HepG2 (cell line): ENCODE data around the gene CHP1. TPM values are rescaled to one million over a fixed set of nuclear protein-coding genes. Genes with fewer than 3 reads are reported as not detected.

Experiments
- DNMT3B ChIP-seq: conservative IDR thresholded peaks from 2 replicates; pipeline ENCODE4 v1.6.1; 2016; ENCODE audit warnings: missing biosample characterization, control low read depth
- KAT7 ChIP-seq: IDR thresholded peaks from 2 replicates; pipeline ENCODE4 v1.6.1; 2018; ENCODE audit warnings: borderline replicate concordance, missing compliant biosample characterization
- MTF1 ChIP-seq: sonication (generic); formaldehyde crosslinking; IDR thresholded peaks from 2 replicates; pipeline ENCODE4 v1.5.0; 2020; ENCODE audit warnings: missing genetic modification reagents
- RBM39 ChIP-seq: fragments of 200-400 bp; formaldehyde crosslinking; IDR thresholded peaks from one replicate; pipeline ENCODE4 v1.6.1; 2018; ENCODE audit warnings: antibody characterized with exemption, mild to moderate bottlenecking, low read depth, low read length; ENCODE audit not compliant: poor library complexity, severe bottlenecking
- SP1 ChIP-seq, 2 experiments: fragments of 450-650 bp in 1 of 2; sonication (generic) in 1 of 2; formaldehyde crosslinking in 1 of 2; IDR thresholded peaks; 2 replicates each; pipeline versions ENCODE4 v1.4.0 to v1.6.1; 2016 to 2020; ENCODE audit warnings: missing genetic modification reagents in 1 of 2
- YEATS4 ChIP-seq: sonication (generic); formaldehyde crosslinking; IDR thresholded peaks from 2 replicates; pipeline ENCODE4 v1.4.0; 2020; ENCODE audit warnings: missing genetic modification reagents, borderline replicate concordance
- ZEB1 ChIP-seq: IDR thresholded peaks from 2 replicates; pipeline ENCODE4 v1.6.1; 2012; ENCODE audit warnings: mild to moderate bottlenecking, low read depth, inconsistent platforms; ENCODE audit not compliant: insufficient replicate concordance
- ZFP1 ChIP-seq: IDR thresholded peaks from 2 replicates; pipeline ENCODE4 v1.6.1; 2016
- polyA plus RNA-seq, 8 experiments: library from polyadenylated mRNA; depleted of rRNA in 3 of 8; stranded (reverse) in 7 of 8; unstranded in 1 of 8; fragments of >200 nt; fragmentation: Illumina TruSeq in 4 of 8; extraction: Trizol in 4 of 8; gene quantifications; 2 replicates each; pipeline versions ENCODE4 v1.2.1 to v1.2.3, GENCODE V29; 2011 to 2016; ENCODE audit warnings: low read depth in 4 of 8, missing spikeins in 1 of 8, mixed read lengths in 1 of 8; ENCODE audit not compliant: insufficient read depth in 1 of 8
- total RNA-seq, 5 experiments: library from RNA; depleted of rRNA; stranded (reverse); fragments of >200 nt; fragmentation: Illumina TruSeq; extraction: Trizol; gene quantifications; 2 replicates each; pipeline ENCODE4 v1.2.3, GENCODE V29; 2016; ENCODE audit warnings: low read depth in 1 of 5
- TF ChIP-seq, protein P1 (sequence below): sonication (generic); formaldehyde crosslinking; IDR thresholded peaks from 2 replicates; pipeline ENCODE4 v1.4.0; 2020; ENCODE audit warnings: low read depth, missing genetic modification reagents
- TF ChIP-seq, protein P2 (sequence below): sonication (generic); formaldehyde crosslinking; IDR thresholded peaks from 2 replicates; pipeline ENCODE4 v1.4.0; 2020; ENCODE audit warnings: mild to moderate bottlenecking, missing genetic modification reagents, borderline replicate concordance
- TF ChIP-seq, protein P3 (sequence below): sonication (generic); formaldehyde crosslinking; IDR thresholded peaks from 2 replicates; pipeline ENCODE4 v1.4.0; 2020; ENCODE audit warnings: missing genetic modification reagents
- TF ChIP-seq, protein P4 (sequence below): IDR thresholded peaks from 2 replicates; pipeline ENCODE4 v1.6.1; 2016; ENCODE audit warnings: low read depth, missing genetic modification reagents, missing compliant biosample characterization

CHP1 gene
- total and polyA plus RNA-seq, 2 of the 13 experiments (the other 11 are each of a cell fraction or from before 2014, with no cell fraction given): 49.6 to 76.4 TPM

DNA sequence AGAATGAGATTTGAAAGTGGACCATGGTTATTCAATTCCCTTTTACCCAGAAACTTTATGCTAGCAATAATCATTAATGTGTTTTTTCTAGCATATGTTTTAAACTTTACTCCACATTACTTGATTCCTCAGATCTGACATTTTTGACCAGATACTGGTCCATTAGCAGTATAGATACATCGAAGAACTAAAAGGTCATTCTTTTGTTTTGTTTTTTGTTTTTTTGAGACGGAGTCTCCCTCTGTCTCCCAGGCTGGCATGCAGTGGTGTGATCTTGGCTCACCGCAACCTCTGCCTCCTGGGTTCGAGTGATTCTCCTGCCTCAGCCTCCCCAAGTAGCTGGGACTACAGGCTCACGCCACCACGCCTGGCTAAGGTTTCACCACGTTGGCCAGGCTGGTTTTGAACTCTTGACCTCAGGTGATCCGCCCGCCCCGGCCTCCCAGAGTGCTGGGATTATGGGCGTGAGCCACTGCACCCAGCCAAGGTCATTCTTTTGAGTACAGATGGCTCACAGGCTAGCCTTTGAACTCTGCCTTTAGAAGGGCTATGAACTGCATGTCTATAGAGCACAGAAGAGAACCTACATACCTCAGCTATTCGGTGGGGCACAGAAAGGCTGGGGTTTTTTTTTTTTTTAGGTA is 28.6 kb downstream of the CHP1 start (continued):
- TF ChIP-seq, protein P1, sequence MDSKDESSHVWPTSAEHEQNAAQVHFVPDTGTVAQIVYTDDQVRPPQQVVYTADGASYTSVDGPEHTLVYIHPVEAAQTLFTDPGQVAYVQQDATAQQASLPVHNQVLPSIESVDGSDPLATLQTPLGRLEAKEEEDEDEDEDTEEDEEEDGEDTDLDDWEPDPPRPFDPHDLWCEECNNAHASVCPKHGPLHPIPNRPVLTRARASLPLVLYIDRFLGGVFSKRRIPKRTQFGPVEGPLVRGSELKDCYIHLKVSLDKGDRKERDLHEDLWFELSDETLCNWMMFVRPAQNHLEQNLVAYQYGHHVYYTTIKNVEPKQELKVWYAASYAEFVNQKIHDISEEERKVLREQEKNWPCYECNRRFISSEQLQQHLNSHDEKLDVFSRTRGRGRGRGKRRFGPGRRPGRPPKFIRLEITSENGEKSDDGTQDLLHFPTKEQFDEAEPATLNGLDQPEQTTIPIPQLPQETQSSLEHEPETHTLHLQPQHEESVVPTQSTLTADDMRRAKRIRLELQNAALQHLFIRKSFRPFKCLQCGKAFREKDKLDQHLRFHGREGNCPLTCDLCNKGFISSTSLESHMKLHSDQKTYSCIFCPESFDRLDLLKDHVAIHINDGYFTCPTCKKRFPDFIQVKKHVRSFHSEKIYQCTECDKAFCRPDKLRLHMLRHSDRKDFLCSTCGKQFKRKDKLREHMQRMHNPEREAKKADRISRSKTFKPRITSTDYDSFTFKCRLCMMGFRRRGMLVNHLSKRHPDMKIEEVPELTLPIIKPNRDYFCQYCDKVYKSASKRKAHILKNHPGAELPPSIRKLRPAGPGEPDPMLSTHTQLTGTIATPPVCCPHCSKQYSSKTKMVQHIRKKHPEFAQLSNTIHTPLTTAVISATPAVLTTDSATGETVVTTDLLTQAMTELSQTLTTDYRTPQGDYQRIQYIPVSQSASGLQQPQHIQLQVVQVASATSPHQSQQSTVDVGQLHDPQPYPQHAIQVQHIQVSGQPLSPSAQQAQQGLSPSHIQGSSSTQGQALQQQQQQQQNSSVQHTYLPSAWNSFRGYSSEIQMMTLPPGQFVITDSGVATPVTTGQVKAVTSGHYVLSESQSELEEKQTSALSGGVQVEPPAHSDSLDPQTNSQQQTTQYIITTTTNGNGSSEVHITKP (CRISPR knock-in tag): 0 out of 2 replicates have a peak, but pooled peaks have one; percentile 36
- no peak for TF ChIP-seq RBM39
- peak; percentile 61 for TF ChIP-seq ZEB1
- peak; percentile 73 for TF ChIP-seq YEATS4 (CRISPR knock-in tag)
- TF ChIP-seq, protein P2, sequence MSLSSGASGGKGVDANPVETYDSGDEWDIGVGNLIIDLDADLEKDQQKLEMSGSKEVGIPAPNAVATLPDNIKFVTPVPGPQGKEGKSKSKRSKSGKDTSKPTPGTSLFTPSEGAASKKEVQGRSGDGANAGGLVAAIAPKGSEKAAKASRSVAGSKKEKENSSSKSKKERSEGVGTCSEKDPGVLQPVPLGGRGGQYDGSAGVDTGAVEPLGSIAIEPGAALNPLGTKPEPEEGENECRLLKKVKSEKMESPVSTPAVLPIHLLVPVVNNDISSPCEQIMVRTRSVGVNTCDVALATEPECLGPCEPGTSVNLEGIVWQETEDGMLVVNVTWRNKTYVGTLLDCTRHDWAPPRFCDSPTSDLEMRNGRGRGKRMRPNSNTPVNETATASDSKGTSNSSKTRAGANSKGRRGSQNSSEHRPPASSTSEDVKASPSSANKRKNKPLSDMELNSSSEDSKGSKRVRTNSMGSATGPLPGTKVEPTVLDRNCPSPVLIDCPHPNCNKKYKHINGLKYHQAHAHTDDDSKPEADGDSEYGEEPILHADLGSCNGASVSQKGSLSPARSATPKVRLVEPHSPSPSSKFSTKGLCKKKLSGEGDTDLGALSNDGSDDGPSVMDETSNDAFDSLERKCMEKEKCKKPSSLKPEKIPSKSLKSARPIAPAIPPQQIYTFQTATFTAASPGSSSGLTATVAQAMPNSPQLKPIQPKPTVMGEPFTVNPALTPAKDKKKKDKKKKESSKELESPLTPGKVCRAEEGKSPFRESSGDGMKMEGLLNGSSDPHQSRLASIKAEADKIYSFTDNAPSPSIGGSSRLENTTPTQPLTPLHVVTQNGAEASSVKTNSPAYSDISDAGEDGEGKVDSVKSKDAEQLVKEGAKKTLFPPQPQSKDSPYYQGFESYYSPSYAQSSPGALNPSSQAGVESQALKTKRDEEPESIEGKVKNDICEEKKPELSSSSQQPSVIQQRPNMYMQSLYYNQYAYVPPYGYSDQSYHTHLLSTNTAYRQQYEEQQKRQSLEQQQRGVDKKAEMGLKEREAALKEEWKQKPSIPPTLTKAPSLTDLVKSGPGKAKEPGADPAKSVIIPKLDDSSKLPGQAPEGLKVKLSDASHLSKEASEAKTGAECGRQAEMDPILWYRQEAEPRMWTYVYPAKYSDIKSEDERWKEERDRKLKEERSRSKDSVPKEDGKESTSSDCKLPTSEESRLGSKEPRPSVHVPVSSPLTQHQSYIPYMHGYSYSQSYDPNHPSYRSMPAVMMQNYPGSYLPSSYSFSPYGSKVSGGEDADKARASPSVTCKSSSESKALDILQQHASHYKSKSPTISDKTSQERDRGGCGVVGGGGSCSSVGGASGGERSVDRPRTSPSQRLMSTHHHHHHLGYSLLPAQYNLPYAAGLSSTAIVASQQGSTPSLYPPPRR (CRISPR knock-in tag): peak; percentile 92
- TF ChIP-seq ZFP1 (CRISPR knock-in tag): peak; percentile 66; the same call in 1 of the 2 replicates
- TF ChIP-seq, protein P3, sequence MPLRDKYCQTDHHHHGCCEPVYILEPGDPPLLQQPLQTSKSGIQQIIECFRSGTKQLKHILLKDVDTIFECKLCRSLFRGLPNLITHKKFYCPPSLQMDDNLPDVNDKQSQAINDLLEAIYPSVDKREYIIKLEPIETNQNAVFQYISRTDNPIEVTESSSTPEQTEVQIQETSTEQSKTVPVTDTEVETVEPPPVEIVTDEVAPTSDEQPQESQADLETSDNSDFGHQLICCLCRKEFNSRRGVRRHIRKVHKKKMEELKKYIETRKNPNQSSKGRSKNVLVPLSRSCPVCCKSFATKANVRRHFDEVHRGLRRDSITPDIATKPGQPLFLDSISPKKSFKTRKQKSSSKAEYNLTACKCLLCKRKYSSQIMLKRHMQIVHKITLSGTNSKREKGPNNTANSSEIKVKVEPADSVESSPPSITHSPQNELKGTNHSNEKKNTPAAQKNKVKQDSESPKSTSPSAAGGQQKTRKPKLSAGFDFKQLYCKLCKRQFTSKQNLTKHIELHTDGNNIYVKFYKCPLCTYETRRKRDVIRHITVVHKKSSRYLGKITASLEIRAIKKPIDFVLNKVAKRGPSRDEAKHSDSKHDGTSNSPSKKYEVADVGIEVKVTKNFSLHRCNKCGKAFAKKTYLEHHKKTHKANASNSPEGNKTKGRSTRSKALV (CRISPR knock-in tag): no peak
- TF ChIP-seq, protein P4, sequence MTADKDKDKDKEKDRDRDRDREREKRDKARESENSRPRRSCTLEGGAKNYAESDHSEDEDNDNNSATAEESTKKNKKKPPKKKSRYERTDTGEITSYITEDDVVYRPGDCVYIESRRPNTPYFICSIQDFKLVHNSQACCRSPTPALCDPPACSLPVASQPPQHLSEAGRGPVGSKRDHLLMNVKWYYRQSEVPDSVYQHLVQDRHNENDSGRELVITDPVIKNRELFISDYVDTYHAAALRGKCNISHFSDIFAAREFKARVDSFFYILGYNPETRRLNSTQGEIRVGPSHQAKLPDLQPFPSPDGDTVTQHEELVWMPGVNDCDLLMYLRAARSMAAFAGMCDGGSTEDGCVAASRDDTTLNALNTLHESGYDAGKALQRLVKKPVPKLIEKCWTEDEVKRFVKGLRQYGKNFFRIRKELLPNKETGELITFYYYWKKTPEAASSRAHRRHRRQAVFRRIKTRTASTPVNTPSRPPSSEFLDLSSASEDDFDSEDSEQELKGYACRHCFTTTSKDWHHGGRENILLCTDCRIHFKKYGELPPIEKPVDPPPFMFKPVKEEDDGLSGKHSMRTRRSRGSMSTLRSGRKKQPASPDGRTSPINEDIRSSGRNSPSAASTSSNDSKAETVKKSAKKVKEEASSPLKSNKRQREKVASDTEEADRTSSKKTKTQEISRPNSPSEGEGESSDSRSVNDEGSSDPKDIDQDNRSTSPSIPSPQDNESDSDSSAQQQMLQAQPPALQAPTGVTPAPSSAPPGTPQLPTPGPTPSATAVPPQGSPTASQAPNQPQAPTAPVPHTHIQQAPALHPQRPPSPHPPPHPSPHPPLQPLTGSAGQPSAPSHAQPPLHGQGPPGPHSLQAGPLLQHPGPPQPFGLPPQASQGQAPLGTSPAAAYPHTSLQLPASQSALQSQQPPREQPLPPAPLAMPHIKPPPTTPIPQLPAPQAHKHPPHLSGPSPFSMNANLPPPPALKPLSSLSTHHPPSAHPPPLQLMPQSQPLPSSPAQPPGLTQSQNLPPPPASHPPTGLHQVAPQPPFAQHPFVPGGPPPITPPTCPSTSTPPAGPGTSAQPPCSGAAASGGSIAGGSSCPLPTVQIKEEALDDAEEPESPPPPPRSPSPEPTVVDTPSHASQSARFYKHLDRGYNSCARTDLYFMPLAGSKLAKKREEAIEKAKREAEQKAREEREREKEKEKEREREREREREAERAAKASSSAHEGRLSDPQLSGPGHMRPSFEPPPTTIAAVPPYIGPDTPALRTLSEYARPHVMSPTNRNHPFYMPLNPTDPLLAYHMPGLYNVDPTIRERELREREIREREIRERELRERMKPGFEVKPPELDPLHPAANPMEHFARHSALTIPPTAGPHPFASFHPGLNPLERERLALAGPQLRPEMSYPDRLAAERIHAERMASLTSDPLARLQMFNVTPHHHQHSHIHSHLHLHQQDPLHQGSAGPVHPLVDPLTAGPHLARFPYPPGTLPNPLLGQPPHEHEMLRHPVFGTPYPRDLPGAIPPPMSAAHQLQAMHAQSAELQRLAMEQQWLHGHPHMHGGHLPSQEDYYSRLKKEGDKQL (CRISPR knock-in tag): peak; percentile 72
- no peak for TF ChIP-seq DNMT3B (CRISPR knock-in tag)
- peak; percentile 69; the same call in 1 of the 2 replicates for TF ChIP-seq KAT7 (CRISPR knock-in tag)
- no peak for TF ChIP-seq SP1 (IDR thresholded peaks at IDR 0.05)
- peak; percentile 44; the same call in 1 of the 2 replicates for TF ChIP-seq SP1 (CRISPR knock-in tag; IDR thresholded peaks at IDR 0.05)
- TF ChIP-seq MTF1: no peak
